NCI-H526 treated with DMSO at 0.1 percent for 48 hours (cell line): Measurements from ENCODE around the gene USP5.

Experiments used
- DNase-seq: peaks from one replicate; lab custom pipeline; 2025; lab: John Stamatoyannopoulos, UW

USP5 gene

DNA sequence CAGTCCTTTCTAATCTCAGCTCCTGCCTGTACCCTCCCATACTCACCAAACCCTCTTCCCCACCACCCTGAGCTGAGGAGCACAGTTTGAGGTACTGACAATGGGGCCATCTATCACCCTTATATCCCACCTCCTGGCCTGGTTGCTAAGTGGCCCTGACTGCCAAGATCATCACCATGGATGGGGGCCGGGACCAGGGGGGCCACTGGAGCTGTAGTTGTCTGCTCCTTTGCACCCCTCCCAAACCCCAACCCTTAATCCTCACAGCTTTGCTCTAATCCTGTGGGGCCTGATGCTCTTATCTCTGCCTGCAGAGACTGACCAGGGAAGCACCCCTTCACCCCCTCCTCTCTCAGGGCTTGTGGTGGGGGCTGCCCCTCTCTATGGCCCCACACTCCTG is 11.6 kb upstream of the USP5 start:
- DNase-seq = no peak

GRCh38 chr12:6840761-6841515 is 11.0 kb upstream of the USP5 start, which contains the start of gene GNB3:
GNB3 (plus strand) TSS chr12:6840925; CDS start chr12:6841288, 363 bp downstream.
- no peak for DNase-seq

- no peak for DNase-seq
These were observed 9.9 kb upstream of the USP5 start for GRCh38 chr12:6842075-6842474.

- no peak for DNase-seq
These were observed 8.6 kb upstream of the USP5 start for GRCh38 chr12:6843118-6843902.

DNA sequence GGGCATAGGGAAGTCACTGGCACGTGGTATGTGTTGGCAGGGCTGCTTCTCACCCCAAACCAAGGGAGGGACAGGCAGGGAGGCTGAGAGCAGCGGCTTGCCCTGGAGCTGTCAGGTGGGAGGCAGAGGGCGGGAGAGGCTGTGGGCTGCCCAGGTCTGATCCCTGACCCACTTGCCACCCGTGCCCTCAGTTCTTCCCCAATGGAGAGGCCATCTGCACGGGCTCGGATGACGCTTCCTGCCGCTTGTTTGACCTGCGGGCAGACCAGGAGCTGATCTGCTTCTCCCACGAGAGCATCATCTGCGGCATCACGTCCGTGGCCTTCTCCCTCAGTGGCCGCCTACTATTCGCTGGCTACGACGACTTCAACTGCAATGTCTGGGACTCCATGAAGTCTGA is 6.6 kb upstream of the USP5 start:
- no peak for DNase-seq

GRCh38 chr12:6846316-6846869 is 5.6 kb upstream of the USP5 start:
- DNase-seq = no peak

DNA sequence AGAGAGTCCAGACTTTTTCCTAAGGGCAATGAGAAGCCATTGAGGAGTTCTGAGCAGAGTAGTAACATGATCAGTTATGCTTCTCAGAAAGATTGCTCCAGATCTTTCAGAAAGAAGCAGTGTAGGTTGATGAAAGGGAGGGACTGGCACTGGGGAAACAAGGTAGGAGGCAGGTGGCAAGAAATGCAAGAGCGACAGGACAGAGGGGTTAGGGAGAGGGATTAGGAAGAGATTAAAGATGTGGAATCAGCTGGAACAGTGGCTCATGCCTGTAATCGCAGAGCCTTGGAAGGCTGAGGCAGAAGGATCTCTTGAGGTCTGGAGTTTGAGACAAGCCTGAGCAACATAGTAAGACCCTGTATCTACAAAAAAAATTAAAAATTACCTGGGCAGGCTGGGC is 4.3 kb upstream of the USP5 start:
- no peak for DNase-seq

DNA sequence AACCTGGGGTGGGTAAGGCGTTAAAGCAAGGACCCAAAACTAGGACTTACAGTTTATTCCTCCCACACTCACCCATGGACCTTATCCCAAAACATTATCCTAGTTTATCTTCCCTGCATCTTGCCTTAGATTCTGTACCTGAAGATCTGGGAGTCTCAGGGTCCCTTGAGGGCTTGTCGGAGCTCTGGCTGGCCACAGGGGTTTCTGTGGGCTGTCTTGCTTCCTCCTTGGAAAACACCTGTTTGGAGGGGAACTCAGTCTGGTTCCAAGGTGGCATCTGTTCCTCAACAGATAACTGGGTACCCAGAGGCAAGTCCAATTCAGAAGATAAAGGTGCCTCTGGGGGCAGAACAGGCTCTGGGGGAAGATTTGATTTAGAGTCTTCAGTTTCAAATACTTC is 2.5 kb upstream of the USP5 start:
- DNase-seq = no peak

- DNase-seq = no peak
These were observed 1.9 kb upstream of the USP5 start for GRCh38 chr12:6849976-6850560.

GRCh38 chr12:6850796-6851152 is 1.2 kb upstream of the USP5 start:
- no peak for DNase-seq

DNA sequence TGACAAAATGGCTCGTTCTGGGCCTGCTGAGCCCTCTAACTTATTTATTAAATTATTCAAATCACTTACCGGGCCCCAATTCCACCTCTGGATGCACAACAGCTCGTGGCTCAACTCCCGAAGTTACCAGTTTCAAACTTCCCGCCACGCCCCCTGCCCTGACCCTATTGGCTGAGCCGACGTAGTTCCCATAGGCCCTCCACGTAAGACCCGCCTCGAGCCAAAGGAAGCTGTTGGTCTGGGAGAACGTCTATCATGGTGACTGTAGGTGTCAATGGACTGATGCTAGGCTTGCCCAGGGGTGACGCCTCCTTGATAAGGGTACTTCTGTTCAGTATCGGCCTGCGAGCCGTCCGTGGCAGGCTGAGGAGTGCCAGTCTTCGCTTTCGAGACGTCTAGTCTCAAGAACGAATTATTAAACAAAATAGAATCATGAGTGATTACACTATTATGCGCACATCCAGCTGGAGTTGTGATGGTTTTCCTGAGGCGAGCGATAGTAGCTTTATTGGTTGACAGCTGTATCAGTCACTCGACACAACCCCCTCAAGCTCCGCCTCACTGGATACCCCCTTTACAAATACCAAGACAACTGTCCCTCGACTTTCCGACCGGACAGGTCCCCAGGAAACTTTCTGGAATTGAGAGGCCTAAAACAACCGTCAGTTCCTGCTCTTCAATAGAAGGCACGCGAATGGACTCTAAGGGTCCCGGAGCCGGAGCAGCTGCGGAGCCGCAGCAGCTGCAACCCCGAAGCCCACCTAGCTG is 613 bp upstream of the USP5 start, which contains the start of gene CDCA3:
TSS of gene CDCA3 (minus strand) at position 134 of the 768 bp plus-strand sequence. CDS start 334 bp downstream, outside the sequence.
- peak; percentile 96 for DNase-seq

DNA sequence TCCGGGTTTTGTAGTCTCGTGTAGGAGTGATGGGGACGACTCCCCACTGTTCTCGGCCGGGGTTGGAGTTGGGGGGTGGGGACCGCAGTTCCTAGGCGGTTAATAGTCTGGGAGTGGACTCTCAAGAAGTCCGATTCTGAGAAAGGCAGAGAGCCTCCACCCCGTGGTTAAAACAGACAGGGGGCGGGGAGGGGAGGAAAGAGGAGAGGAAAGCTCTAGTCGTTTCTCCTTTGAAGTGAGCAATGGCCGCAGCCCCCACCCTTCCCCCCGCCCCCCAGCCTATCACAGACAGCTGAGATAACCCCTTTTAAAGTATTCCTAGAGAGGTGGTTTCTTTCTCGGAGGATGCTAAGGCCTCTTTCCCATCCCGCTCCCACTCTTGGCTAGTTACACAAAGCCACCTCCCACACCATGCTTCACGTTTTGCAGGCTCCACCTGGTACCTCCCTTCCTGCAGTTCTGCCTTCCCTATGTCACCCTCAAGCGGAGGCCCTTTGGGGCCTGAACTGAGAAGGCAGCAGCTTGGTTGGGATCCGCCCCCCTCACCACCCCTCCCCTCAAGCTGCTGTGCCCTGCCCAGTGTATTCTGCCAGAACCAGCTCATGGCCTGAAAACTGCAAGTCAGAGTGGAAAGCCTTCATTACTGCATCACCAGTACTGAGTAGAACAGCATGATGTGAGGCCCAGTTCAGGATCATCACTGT is 853 bp downstream of the USP5 start:
- no peak for DNase-seq

DNA sequence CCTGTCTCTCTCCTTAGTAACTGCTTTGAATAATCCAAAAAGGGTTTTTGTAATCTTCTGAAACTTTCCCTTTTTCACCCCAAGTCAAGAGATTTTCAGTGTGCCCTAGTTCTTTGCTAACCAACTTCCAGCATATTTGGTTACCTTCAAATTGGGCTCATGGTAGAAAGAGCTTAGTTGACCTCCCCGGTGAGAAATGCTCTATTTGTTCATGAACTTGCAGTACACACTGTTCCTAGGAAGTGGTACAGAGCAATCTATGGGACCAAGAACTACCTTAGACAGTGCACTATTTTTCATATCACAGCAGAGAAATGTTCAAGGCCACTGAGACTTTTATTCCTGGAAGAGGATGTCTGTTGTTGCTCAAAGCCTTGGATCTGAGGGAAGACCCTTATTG is 1.7 kb downstream of the USP5 start:
- no peak for DNase-seq

GRCh38 chr12:6854036-6854435 is 2.1 kb downstream of the USP5 start:
- DNase-seq = no peak

- DNase-seq = no peak
These were observed 3.4 kb downstream of the USP5 start for GRCh38 chr12:6855322-6855721.

- DNase-seq = no peak
These were observed 6.8 kb downstream of the USP5 start for GRCh38 chr12:6858799-6859198.

GRCh38 chr12:6860116-6860515 is 8.2 kb downstream of the USP5 start:
- DNase-seq = no peak

DNA sequence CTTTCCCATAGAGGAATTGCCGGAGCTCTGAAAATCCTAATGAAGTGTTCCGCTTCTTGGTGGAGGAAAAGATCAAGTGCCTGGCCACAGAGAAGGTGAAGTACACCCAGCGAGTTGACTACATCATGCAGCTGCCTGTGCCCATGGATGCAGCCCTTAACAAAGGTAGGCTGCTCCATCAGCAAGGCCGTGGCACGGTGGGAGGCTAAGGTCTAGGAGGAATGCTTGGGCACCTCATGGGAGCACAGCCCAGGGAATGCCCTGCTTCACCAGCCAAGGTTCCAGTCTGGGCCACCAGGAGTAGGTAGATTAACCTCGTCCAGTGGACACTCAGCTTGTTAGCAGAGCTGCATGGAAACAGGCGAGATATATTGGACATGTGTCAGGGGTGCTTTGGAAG is 9.0 kb downstream of the USP5 start:
- DNase-seq = no peak

DNA sequence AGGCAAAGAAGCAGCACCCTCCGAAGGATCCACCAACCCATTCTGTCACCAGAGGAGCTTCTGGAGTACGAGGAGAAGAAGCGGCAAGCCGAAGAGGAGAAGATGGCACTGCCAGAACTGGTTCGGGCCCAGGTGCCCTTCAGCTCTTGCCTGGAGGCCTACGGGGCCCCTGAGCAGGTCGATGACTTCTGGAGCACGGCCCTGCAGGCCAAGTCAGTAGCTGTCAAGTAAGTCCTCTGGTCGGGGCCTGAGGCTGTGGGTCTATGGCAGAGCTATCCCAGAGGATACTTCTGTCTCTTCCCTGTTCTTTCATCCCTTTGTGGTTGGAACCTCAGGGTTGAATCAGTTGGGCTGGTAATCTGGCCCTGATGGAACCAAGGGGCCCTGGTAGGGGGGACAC is 9.4 kb downstream of the USP5 start:
- no peak for DNase-seq

DNA sequence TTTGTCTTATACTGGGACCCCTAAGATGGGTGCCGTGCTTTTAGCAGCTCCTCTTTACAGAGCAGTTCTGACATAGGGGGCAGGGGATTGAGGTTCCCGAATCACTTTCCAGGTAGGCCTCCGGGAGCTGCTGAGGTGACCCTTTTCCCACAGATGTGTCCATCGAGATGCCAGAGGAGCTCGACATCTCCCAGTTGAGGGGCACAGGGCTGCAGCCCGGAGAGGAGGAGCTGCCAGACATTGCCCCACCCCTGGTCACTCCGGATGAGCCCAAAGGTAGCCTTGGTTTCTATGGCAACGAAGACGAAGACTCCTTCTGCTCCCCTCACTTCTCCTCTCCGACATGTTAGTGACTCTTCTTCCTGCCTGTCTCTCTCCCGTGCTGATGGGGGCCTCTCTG is 11.1 kb downstream of the USP5 start:
- DNase-seq = no peak

DNA sequence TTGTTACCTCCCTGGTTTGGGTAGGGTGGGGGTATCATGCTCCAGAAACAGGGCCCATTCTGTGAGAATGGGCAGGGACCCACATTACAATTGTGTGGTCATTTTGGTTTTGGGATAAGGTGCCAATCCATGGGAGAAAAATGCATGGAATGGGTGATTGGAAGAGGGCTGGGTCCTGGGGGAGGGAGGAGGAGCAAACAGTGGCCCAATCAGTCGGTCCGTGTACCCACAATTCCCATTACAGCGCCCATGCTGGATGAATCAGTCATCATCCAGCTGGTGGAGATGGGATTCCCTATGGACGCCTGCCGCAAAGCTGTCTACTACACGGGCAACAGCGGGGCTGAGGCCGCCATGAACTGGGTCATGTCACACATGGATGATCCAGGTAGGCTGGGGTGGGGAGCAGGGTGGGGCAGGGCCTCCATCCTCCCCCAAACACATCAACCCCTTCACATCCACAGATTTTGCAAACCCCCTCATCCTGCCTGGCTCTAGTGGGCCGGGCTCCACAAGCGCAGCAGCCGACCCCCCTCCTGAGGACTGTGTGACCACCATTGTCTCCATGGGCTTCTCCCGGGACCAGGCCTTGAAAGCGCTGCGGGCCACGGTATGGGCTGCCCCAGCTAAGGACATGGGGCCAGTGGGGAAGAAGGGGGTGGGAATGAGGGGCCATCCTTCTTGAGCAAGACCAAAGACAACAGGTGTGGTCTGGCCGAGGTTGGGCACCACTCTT is 11.8 kb downstream of the USP5 start:
- DNase-seq = no peak
